Karpas-422 (cell line): ENCODE results near the gene ZXDC. TPM values are rescaled to one million over a fixed set of nuclear protein-coding genes. Genes with fewer than 3 reads are reported as not detected.

Experiments used
- DNase-seq: peaks from one replicate; pipeline ENCODE4 v3.0.0-alpha.2; 2015
- H2AFZ ChIP-seq: fragments of 200-600 bp; sonication (generic); 2 replicates; pipeline ENCODE4 v1.6.1; 2014; ENCODE audit warnings: antibody characterized with exemption, low read length, mixed read lengths
- H3K27ac ChIP-seq: fragments of 200-600 bp; sonication (generic); 2 replicates; pipeline ENCODE4 v1.5.1; 2014; ENCODE audit warnings: mild to moderate bottlenecking, low read length, moderate library complexity
- H3K27me3 ChIP-seq: fragments of 200-600 bp; sonication (generic); 2 replicates; pipeline ENCODE4 v1.6.1; 2014; ENCODE audit warnings: low read length, mixed read lengths
- H3K36me3 ChIP-seq: fragments of 200-600 bp; sonication (generic); 2 replicates; pipeline ENCODE4 v1.6.1; 2014; ENCODE audit warnings: low read length, mixed read lengths; ENCODE audit not compliant: insufficient read depth
- H3K4me1 ChIP-seq: fragments of 200-600 bp; sonication (generic); 2 replicates; pipeline ENCODE4 v1.6.1; 2014; ENCODE audit warnings: mild to moderate bottlenecking, low read length, mixed read lengths
- H3K4me2 ChIP-seq: fragments of 200-600 bp; sonication (generic); 2 replicates; pipeline ENCODE4 v1.6.1; 2014; ENCODE audit warnings: low read length, low read depth, mild to moderate bottlenecking; ENCODE audit not compliant: poor library complexity, severe bottlenecking
- H3K4me3 ChIP-seq: fragments of 200-600 bp; sonication (generic); 2 replicates; pipeline ENCODE4 v1.5.1; 2014; ENCODE audit warnings: mild to moderate bottlenecking, antibody characterized with exemption, low read length, mixed read lengths
- H3K79me2 ChIP-seq: fragments of 200-600 bp; sonication (generic); 2 replicates; pipeline ENCODE4 v1.6.1; 2014; ENCODE audit warnings: mild to moderate bottlenecking, low read length, mixed read lengths
- H3K9ac ChIP-seq: fragments of 200-600 bp; sonication (generic); 2 replicates; pipeline ENCODE4 v1.6.0; 2014; ENCODE audit warnings: low read length
- H3K9me2 ChIP-seq: fragments of 200-600 bp; sonication (generic), shearing (Covaris generic); replicated peaks from 2 replicates; pipeline ENCODE4 v1.6.0; 2014; ENCODE audit warnings: mild to moderate bottlenecking, low read length, moderate library complexity; ENCODE audit not compliant: insufficient read depth
- H3K9me3 ChIP-seq: fragments of 300-700, 200-600 bp; sonication (generic); 2 replicates; pipeline ENCODE4 v1.6.1; 2014; ENCODE audit warnings: low read length, mixed read lengths
- H4K20me1 ChIP-seq: fragments of 200-600 bp; sonication (generic); 2 replicates; pipeline ENCODE4 v1.6.1; 2014; ENCODE audit warnings: mild to moderate bottlenecking, antibody characterized with exemption, low read length, low read depth; ENCODE audit not compliant: insufficient read depth
- total RNA-seq: library from RNA; depleted of rRNA; stranded (reverse); fragments of >200 nt; shearing (Covaris generic); gene quantifications from 2 replicates; pipeline ENCODE4 v1.2.3, GENCODE V29; 2014; ENCODE audit warnings: low replicate concordance

The ZXDC gene
- total RNA-seq, 1 experiment from 2014 or later, result 18.9 TPM

DNA sequence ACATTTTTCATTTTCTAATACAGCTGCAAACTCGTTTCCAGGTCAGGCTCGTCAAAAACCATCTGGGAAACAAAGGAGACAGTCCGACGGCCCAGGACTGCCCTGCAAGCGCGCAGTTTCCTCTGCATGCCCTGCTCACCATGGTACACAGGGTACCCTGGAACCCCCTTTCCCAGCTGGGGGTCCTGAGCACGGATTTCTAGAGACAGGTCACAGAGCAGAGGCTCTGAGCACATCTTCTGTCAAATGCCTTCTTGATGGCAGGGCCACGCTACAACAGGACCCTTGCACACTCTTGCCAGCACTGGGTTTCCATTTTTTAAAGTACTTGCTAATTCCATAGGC is 8.1 kb downstream of the ZXDC start:
- H3K27ac ChIP-seq, result no peak overlapping the region
- H2AFZ ChIP-seq, result no peak overlapping the region
- H3K9me2 ChIP-seq, result no peaks in the 10 kb centered on the region
- no peaks in the 10 kb centered on the region for H3K9me3 ChIP-seq
- no peak overlapping the region for H3K9ac ChIP-seq
- H4K20me1 ChIP-seq, result peaks cover 9% of the 10 kb centered on the region; the same call in 1 of the 2 replicates
- no peak overlapping the region for H3K4me3 ChIP-seq
- no peaks in the 10 kb centered on the region for H3K27me3 ChIP-seq
- H3K4me1 ChIP-seq, result peaks cover 5% of the 10 kb centered on the region
- peaks cover 51% of the 10 kb centered on the region for H3K79me2 ChIP-seq
- no peak overlapping the region for H3K4me2 ChIP-seq
- DNase-seq, result no peak
- H3K36me3 ChIP-seq, result peaks cover 32% of the 10 kb centered on the region

DNA sequence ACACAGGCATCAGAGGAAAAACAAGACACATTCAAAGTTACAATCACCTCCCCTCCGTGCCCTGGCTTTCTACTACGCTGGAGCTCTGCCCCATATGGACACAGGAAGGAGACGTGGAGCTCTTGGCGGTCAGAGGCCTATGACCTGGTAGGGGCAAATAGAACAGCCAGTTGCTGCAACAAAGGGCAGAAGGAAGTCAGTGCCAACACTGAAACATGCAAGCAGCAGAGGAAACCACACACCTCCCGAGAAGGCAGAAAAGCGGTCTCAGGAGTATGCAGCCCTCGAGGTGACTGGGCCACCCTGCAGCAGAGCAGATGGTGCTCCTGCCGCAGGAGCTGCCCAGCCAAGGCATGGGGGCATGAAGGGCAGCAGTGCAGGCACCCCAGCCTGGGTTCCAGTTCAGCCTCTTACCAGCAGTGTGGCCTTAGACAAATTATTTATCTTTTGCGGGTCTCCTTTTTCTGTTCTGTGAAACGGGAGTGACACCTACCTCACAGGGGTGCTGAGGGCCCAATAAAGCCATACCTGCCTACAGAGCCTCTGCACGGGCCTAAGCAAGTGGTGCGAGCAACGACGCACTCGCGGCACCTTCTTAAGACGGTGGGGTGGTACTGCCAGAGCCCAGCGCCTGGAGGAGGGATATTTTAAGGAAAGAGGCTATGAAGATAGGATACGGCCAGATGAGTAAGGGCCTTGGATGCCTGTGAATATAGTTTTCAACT is 8.6 kb downstream of the ZXDC start:
- Histone ChIP-seq H3K27me3 (no peaks in the 10 kb centered on the region), H3K4me3 (no peak overlapping the region), H4K20me1 (peaks cover 5% of the 10 kb centered on the region; the same call in 1 of the 2 replicates), H3K9me2 (no peaks in the 10 kb centered on the region), H3K9me3 (no peaks in the 10 kb centered on the region), H3K27ac (no peak overlapping the region), H3K9ac (no peak overlapping the region), H3K4me2 (no peak overlapping the region), H2AFZ (no peak overlapping the region), H3K4me1 (no peaks in the 10 kb centered on the region), H3K79me2 (peaks cover 45% of the 10 kb centered on the region), H3K36me3 (peaks cover 28% of the 10 kb centered on the region)
- no peak for DNase-seq

DNA sequence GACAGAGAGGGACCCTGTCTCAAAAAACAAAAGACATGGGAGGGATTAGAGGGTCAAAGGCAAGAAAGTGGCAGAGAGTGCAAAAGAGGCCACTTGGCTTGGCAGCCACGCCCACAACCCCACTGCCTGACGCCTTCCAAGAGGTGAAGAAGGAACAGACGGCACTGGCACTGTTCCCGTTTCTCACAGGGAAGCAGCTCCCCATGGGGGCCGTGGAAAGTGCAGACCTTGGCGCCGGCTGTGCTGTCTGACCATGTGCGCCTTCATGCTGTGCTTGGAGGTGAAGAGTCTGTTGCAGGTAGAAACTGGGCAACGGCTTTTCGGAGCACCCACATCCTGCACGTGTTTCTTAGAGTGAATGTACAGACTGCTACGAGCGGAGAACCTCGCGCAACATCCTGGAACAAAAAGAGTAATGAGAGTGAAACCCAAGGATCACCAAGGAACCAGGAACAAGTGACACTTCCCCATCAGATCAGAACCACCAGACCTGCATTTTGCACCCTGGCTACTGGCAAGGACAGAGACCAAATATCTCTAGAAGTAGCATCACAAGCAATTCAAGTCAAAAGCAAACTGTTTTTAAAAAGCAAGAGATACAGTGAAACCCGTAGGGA is 9.7 kb downstream of the ZXDC start:
- Histone ChIP-seq H3K27ac (no peak overlapping the region), H3K27me3 (no peaks in the 10 kb centered on the region), H2AFZ (no peak overlapping the region), H3K9me3 (no peaks in the 10 kb centered on the region), H3K4me1 (no peaks in the 10 kb centered on the region), H3K4me3 (no peak overlapping the region), H3K4me2 (no peak overlapping the region), H4K20me1 (peaks cover 5% of the 10 kb centered on the region; the same call in 1 of the 2 replicates), H3K9me2 (no peaks in the 10 kb centered on the region), H3K9ac (no peak overlapping the region), H3K36me3 (peaks cover 24% of the 10 kb centered on the region), H3K79me2 (peaks cover 35% of the 10 kb centered on the region)
- no peak for DNase-seq

DNA sequence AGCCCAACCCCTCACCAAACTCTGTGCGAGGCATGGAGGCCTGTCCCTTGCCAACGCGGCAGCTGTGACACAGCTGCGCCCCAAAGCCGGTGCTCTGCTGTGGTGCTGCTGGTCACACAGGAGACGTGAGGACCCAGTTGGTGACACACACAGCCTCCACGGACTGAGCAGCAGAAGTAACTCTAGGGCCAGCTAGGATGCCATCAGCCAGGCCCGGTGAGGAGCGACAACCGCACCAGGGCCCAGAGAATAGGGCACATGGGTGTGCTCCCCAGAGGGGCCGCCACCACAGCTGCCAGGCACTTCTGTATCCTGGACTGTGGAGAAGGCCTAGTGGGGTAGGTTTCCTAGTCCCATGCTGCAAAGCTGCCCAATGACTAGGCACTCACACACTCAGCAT is 10.7 kb downstream of the ZXDC start:
- Histone ChIP-seq H3K4me3 (no peak overlapping the region), H3K4me2 (no peak overlapping the region), H3K79me2 (peaks cover 28% of the 10 kb centered on the region), H3K9ac (no peak overlapping the region), H3K27ac (no peak overlapping the region), H3K9me3 (no peaks in the 10 kb centered on the region), H3K27me3 (no peaks in the 10 kb centered on the region), H2AFZ (no peak overlapping the region), H3K36me3 (peaks cover 20% of the 10 kb centered on the region; the same call in 1 of the 2 replicates), H3K4me1 (no peaks in the 10 kb centered on the region), H3K9me2 (no peaks in the 10 kb centered on the region), H4K20me1 (peaks cover 5% of the 10 kb centered on the region; the same call in 1 of the 2 replicates)
- no peak for DNase-seq

DNA sequence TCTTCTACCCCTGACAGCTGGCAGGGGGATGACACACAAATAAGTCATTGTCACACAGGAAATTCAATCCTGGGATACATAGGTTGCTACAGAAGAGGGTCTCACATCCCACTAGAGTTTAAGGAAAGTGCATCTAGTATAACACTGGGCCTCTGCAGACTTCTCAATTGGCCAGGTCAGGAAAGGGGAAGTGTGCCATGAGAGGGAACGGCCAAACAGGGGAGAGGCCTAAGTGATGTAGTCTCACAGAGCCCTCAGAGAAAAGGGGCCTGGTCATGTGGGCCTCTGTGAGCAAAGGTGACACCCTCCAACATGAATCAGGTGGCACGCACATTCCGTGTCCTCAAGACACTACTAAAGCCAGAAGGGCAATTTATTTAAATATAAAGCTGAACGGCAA is 11.2 kb downstream of the ZXDC start:
- H3K9me2 ChIP-seq, result no peaks in the 10 kb centered on the region
- H3K4me1 ChIP-seq, result no peaks in the 10 kb centered on the region
- DNase-seq, result no peak
- no peak overlapping the region for H3K4me3 ChIP-seq
- H4K20me1 ChIP-seq, result peaks cover 5% of the 10 kb centered on the region; the same call in 1 of the 2 replicates
- no peak overlapping the region for H3K9ac ChIP-seq
- H3K27ac ChIP-seq, result no peak overlapping the region
- H3K4me2 ChIP-seq, result no peak overlapping the region
- peaks cover 15% of the 10 kb centered on the region; the same call in 1 of the 2 replicates for H3K36me3 ChIP-seq
- peaks cover 26% of the 10 kb centered on the region for H3K79me2 ChIP-seq
- no peaks in the 10 kb centered on the region for H3K27me3 ChIP-seq
- no peak overlapping the region for H2AFZ ChIP-seq
- H3K9me3 ChIP-seq, result no peaks in the 10 kb centered on the region

DNA sequence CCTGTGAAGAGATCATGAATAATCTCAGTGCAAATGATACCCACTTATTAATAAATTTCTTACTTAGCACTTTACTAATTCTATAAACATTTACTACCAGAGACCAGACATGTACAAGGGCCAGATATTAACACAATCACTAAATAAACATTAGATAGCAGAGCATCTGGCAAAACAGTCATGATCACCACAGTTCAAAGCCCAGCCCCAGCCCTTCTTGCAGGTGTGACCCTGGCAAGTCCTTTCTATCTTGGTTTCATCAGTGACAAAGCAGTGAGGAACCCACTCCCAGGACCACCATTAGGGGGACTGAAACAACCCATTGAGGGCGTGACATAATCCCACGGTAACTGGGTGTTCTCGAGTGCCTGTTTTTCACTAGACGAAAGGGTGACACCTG is 11.6 kb downstream of the ZXDC start:
- Histone ChIP-seq H3K9ac (no peak overlapping the region), H3K4me3 (no peak overlapping the region), H3K79me2 (peaks cover 27% of the 10 kb centered on the region), H3K36me3 (peaks cover 15% of the 10 kb centered on the region; the same call in 1 of the 2 replicates), H3K27ac (no peak overlapping the region), H4K20me1 (peaks cover 4% of the 10 kb centered on the region; the same call in 1 of the 2 replicates), H3K4me1 (no peaks in the 10 kb centered on the region), H2AFZ (no peak overlapping the region), H3K9me3 (no peaks in the 10 kb centered on the region), H3K27me3 (no peaks in the 10 kb centered on the region), H3K9me2 (no peaks in the 10 kb centered on the region), H3K4me2 (no peak overlapping the region)
- no peak for DNase-seq

DNA sequence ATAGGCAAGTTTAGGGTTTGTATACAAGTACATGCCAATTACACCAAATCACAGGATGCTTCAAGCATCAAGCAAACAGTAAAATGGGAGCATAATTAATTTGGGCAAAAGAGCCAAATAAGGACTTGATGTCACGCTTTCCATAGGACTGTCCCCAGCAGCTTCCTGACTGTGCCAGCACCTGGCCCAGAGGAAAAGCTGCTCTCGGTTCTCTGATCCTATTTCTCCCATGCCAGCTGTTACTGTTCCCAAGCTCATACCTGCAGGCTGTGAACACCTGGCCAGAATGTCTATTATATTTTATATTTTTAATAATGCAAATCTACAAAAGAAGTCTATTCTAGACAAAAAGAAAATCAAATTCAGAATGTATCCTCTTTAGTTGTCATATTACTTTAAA is 12.2 kb downstream of the ZXDC start:
- Histone ChIP-seq H3K9me3 (no peaks in the 10 kb centered on the region), H3K4me1 (no peaks in the 10 kb centered on the region), H3K9me2 (no peaks in the 10 kb centered on the region), H3K36me3 (peaks cover 15% of the 10 kb centered on the region; the same call in 1 of the 2 replicates), H3K9ac (no peak overlapping the region), H3K4me2 (no peak overlapping the region), H2AFZ (no peak overlapping the region), H3K79me2 (peaks cover 27% of the 10 kb centered on the region), H4K20me1 (no peaks in the 10 kb centered on the region; the same call in 1 of the 2 replicates), H3K27ac (no peak overlapping the region), H3K4me3 (no peak overlapping the region), H3K27me3 (no peaks in the 10 kb centered on the region)
- DNase-seq, result no peak

DNA sequence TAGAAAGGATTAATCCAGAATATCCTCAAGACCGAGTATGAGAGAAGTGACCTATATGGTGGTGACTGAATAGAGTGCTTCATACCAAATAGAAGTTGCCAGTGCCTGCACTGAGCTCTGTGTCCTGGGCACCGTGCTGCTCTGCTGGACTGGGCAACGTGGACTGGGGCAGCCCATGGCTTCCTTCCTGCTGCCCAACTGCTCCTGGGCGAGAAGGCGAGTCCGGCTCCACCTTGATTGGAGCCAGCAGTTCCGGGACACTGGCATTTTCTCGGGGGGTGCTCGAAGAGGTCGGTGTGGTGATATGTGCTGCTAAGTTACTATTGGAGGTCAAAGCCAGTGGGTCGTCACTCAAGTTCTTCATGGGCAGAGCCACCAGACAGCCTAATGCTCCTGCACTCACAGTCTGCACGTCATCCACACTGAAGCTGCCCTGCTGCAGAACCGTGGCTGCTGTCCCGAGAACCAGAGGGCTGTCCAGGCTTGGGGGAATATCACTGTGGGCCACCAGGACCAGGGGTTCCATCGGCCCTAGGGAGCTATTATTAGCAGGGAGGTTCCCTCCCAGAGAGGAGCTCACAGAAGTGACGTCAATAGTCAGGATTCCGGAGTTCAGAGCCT is 14.1 kb downstream of the ZXDC start:
- H3K9me2 ChIP-seq, result no peaks in the 10 kb centered on the region
- peaks cover 15% of the 10 kb centered on the region; the same call in 1 of the 2 replicates for H3K36me3 ChIP-seq
- no peak overlapping the region for H3K27ac ChIP-seq
- H3K4me1 ChIP-seq, result no peaks in the 10 kb centered on the region
- H3K9ac ChIP-seq, result no peak overlapping the region
- H3K79me2 ChIP-seq, result peaks cover 37% of the 10 kb centered on the region
- no peak overlapping the region for H3K4me3 ChIP-seq
- no peaks in the 10 kb centered on the region for H3K9me3 ChIP-seq
- peaks cover 5% of the 10 kb centered on the region; the same call in 1 of the 2 replicates for H4K20me1 ChIP-seq
- H3K27me3 ChIP-seq, result no peaks in the 10 kb centered on the region
- DNase-seq, result no peak
- no peak overlapping the region for H3K4me2 ChIP-seq
- H2AFZ ChIP-seq, result no peak overlapping the region
